Measurements from ENCODE around the gene GNAQ.

DNA sequence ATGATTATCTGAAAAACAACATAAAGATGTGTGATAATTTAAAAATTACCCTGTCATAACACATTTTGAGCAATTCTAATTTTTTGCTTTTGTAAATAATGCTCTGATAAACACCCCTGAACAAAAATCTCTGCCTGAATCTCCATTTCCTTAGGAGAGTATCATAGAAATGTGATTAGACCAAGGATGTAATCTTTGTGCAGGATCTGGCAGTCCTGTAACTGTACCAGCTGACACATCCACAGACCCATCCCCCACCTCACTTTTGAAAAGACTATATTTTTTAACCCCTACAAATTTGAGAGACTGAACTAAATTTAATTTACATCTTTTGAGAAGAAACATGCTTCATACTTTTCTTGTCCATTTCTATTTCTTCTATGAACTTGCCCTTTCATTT is 101.7 kb downstream of the GNAQ start:
- TF ChIP-seq, protein P1, sequence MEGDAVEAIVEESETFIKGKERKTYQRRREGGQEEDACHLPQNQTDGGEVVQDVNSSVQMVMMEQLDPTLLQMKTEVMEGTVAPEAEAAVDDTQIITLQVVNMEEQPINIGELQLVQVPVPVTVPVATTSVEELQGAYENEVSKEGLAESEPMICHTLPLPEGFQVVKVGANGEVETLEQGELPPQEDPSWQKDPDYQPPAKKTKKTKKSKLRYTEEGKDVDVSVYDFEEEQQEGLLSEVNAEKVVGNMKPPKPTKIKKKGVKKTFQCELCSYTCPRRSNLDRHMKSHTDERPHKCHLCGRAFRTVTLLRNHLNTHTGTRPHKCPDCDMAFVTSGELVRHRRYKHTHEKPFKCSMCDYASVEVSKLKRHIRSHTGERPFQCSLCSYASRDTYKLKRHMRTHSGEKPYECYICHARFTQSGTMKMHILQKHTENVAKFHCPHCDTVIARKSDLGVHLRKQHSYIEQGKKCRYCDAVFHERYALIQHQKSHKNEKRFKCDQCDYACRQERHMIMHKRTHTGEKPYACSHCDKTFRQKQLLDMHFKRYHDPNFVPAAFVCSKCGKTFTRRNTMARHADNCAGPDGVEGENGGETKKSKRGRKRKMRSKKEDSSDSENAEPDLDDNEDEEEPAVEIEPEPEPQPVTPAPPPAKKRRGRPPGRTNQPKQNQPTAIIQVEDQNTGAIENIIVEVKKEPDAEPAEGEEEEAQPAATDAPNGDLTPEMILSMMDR (IDR thresholded peaks at IDR 0.05; ENCODE audit: low read depth, low read length, missing input control) = no peak
- TF ChIP-seq, protein P2, sequence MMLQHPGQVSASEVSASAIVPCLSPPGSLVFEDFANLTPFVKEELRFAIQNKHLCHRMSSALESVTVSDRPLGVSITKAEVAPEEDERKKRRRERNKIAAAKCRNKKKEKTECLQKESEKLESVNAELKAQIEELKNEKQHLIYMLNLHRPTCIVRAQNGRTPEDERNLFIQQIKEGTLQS (IDR thresholded peaks at IDR 0.05) = no peak
- no peak for TF ChIP-seq RAD21 (IDR thresholded peaks at IDR 0.05)
- TF ChIP-seq, protein P3, sequence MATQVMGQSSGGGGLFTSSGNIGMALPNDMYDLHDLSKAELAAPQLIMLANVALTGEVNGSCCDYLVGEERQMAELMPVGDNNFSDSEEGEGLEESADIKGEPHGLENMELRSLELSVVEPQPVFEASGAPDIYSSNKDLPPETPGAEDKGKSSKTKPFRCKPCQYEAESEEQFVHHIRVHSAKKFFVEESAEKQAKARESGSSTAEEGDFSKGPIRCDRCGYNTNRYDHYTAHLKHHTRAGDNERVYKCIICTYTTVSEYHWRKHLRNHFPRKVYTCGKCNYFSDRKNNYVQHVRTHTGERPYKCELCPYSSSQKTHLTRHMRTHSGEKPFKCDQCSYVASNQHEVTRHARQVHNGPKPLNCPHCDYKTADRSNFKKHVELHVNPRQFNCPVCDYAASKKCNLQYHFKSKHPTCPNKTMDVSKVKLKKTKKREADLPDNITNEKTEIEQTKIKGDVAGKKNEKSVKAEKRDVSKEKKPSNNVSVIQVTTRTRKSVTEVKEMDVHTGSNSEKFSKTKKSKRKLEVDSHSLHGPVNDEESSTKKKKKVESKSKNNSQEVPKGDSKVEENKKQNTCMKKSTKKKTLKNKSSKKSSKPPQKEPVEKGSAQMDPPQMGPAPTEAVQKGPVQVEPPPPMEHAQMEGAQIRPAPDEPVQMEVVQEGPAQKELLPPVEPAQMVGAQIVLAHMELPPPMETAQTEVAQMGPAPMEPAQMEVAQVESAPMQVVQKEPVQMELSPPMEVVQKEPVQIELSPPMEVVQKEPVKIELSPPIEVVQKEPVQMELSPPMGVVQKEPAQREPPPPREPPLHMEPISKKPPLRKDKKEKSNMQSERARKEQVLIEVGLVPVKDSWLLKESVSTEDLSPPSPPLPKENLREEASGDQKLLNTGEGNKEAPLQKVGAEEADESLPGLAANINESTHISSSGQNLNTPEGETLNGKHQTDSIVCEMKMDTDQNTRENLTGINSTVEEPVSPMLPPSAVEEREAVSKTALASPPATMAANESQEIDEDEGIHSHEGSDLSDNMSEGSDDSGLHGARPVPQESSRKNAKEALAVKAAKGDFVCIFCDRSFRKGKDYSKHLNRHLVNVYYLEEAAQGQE (IDR thresholded peaks at IDR 0.05) = no peak
